ENCODE measurements around the gene MT1M.

DNA sequence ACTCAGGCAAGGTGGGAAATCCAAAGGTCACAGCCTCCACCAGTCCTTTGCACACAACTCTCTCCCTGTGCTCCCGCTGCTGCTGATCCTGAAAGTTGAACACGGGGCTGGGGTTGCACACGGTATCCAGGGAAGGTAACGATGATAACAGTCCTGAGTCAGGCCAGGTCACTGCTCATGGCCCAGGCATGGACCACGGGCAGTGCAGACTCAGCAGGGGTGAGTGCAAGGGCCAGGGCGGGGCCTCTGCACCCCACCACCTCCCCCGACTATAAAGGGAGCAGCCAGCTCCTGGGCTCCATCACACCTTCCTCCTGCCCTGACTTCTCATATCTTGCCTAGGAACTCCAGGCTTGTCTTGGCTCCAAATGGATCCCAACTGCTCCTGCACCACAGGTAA is 19.1 kb downstream of the MT1M start, which contains the start of gene MT1B:
- TF ChIP-seq POLR2A (IDR thresholded peaks at IDR 0.05) = no peak
- TF ChIP-seq, protein P1, sequence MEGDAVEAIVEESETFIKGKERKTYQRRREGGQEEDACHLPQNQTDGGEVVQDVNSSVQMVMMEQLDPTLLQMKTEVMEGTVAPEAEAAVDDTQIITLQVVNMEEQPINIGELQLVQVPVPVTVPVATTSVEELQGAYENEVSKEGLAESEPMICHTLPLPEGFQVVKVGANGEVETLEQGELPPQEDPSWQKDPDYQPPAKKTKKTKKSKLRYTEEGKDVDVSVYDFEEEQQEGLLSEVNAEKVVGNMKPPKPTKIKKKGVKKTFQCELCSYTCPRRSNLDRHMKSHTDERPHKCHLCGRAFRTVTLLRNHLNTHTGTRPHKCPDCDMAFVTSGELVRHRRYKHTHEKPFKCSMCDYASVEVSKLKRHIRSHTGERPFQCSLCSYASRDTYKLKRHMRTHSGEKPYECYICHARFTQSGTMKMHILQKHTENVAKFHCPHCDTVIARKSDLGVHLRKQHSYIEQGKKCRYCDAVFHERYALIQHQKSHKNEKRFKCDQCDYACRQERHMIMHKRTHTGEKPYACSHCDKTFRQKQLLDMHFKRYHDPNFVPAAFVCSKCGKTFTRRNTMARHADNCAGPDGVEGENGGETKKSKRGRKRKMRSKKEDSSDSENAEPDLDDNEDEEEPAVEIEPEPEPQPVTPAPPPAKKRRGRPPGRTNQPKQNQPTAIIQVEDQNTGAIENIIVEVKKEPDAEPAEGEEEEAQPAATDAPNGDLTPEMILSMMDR (IDR thresholded peaks at IDR 0.05 in 4 of 5, conservative IDR thresholded peaks at IDR 0.05 in 1 of 5) = no peak

All from gastrocnemius medialis (tissue), 4 donors.